HepG2 (cell line): ENCODE measurements around the gene ZBTB43. TPM values are rescaled to one million over a fixed set of nuclear protein-coding genes. Genes with fewer than 3 reads are reported as not detected.

ENCODE experiments used
- AGO1 ChIP-seq: fragments of 200-400 bp; formaldehyde crosslinking; IDR thresholded peaks from 2 replicates; pipeline ENCODE4 v1.6.1; 2017; ENCODE audit warnings: mild to moderate bottlenecking, low read depth, low read length, moderate library complexity; ENCODE audit not compliant: poor library complexity, severe bottlenecking
- ERF ChIP-seq: IDR thresholded peaks from 2 replicates; pipeline ENCODE4 v1.6.1; 2018; ENCODE audit warnings: missing biosample characterization, missing genetic modification reagents
- HMGXB4 ChIP-seq, 2 experiments: sonication (generic) in 1 of 2; formaldehyde crosslinking in 1 of 2; IDR thresholded peaks; 2 replicates each; pipeline versions ENCODE4 v1.4.0 to v1.6.1; 2018 to 2020; ENCODE audit warnings: missing genetic modification reagents in 2 of 2, borderline replicate concordance in 1 of 2, low read depth in 1 of 2, mild to moderate bottlenecking in 1 of 2, missing biosample characterization in 1 of 2
- KDM2A ChIP-seq: sonication (generic); formaldehyde crosslinking; IDR thresholded peaks from 2 replicates; pipeline ENCODE4 v1.4.0; 2020; ENCODE audit warnings: low read depth, missing genetic modification reagents, borderline replicate concordance
- PBX3 ChIP-seq: sonication (generic); formaldehyde crosslinking; IDR thresholded peaks from 2 replicates; pipeline ENCODE4 v1.8.1; 2023; ENCODE audit warnings: missing genetic modification reagents, inconsistent platforms, borderline replicate concordance
- RAD21 ChIP-seq: fragments of 450-650 bp; formaldehyde crosslinking; IDR thresholded peaks from 2 replicates; pipeline ENCODE4 v1.5.0; 2020; ENCODE audit warnings: mild to moderate bottlenecking
- SALL1 ChIP-seq: sonication (generic); formaldehyde crosslinking; IDR thresholded peaks from 2 replicates; pipeline ENCODE4 v1.8.0; 2022; ENCODE audit warnings: mild to moderate bottlenecking, missing genetic modification reagents
- STAG1 ChIP-seq: sonication (generic); formaldehyde crosslinking; IDR thresholded peaks from 2 replicates; pipeline ENCODE4 v1.4.0; 2020; ENCODE audit warnings: missing genetic modification reagents
- THAP11 ChIP-seq: IDR thresholded peaks from 2 replicates; pipeline ENCODE4 v1.6.1; 2016; ENCODE audit warnings: missing biosample characterization, missing genetic modification reagents
- XBP1 ChIP-seq: sonication (generic); formaldehyde crosslinking; IDR thresholded peaks from 2 replicates; pipeline ENCODE4 v1.5.0; 2020; ENCODE audit warnings: missing genetic modification reagents
- XRCC5 ChIP-seq: fragments of 200-400 bp; formaldehyde crosslinking; optimal IDR thresholded peaks from 2 replicates; pipeline ENCODE3; 2017; ENCODE audit warnings: mild to moderate bottlenecking, low read length
- ZFP91 ChIP-seq: sonication (generic); formaldehyde crosslinking; IDR thresholded peaks from 2 replicates; pipeline ENCODE4 v1.9.0; 2022; ENCODE audit warnings: missing genetic modification reagents, mild to moderate bottlenecking, borderline replicate concordance
- ZNF580 ChIP-seq: IDR thresholded peaks from 2 replicates; pipeline ENCODE4 v1.6.1; 2016; ENCODE audit warnings: low read depth, borderline replicate concordance
- ZNF687 ChIP-seq: sonication (generic); formaldehyde crosslinking; IDR thresholded peaks from 2 replicates; pipeline ENCODE4 v1.5.1; 2020; ENCODE audit warnings: mild to moderate bottlenecking, missing genetic modification reagents, moderate library complexity
- ZNF770 ChIP-seq: sonication (generic); formaldehyde crosslinking; IDR thresholded peaks from 2 replicates; pipeline ENCODE4 v1.5.0; 2020; ENCODE audit warnings: mild to moderate bottlenecking, missing genetic modification reagents
- polyA plus RNA-seq, 8 experiments: library from polyadenylated mRNA; depleted of rRNA in 3 of 8; stranded (reverse) in 7 of 8; unstranded in 1 of 8; fragments of >200 nt; fragmentation: Illumina TruSeq in 4 of 8; extraction: Trizol in 4 of 8; gene quantifications; 2 replicates each; pipeline versions ENCODE4 v1.2.1 to v1.2.3, GENCODE V29; 2011 to 2016; ENCODE audit warnings: low read depth in 4 of 8, missing spikeins in 1 of 8, mixed read lengths in 1 of 8; ENCODE audit not compliant: insufficient read depth in 1 of 8
- total RNA-seq, 5 experiments: library from RNA; depleted of rRNA; stranded (reverse); fragments of >200 nt; fragmentation: Illumina TruSeq; extraction: Trizol; gene quantifications; 2 replicates each; pipeline ENCODE4 v1.2.3, GENCODE V29; 2016; ENCODE audit warnings: low read depth in 1 of 5

ZBTB43 gene
- total and polyA plus RNA-seq, 2 of the 13 experiments (the other 11 are each of a cell fraction or from before 2014, with no cell fraction given): 7.1 to 31.4 TPM

GRCh38 chr9:126781186-126782052 is 23.4 kb upstream of the ZBTB43 start (continued):
- TF ChIP-seq HMGXB4 (CRISPR knock-in tag; IDR thresholded peaks at IDR 0.05; ENCODE audit: borderline replicate concordance in 1 of 2, low read depth in 1 of 2) (peak in 1 of 2 experiments; percentile 40; a peak in 1 of 4 replicates), ZFP91 (peak; percentile 20; the same call in 1 of the 2 replicates), AGO1 (no peak), THAP11 (CRISPR knock-in tag) (0 out of 2 replicates have a peak, but pooled peaks have one; percentile 19), ERF (0 out of 2 replicates have a peak, but pooled peaks have one; percentile 45), XRCC5 (peak; percentile 36), ZNF687 (CRISPR knock-in tag) (peak; percentile 42; the same call in 1 of the 2 replicates), KDM2A (CRISPR knock-in tag) (peak; percentile 57; the same call in 1 of the 2 replicates), ZNF580 (0 out of 2 replicates have a peak, but pooled peaks have one; percentile 46), RAD21 (peak; percentile 90), STAG1 (peak; percentile 86), SALL1 (CRISPR knock-in tag) (0 out of 2 replicates have a peak, but pooled peaks have one; percentile 11), ZNF770 (CRISPR knock-in tag) (peak; percentile 54; the same call in 1 of the 2 replicates), XBP1 (CRISPR knock-in tag) (no peak), PBX3 (CRISPR knock-in tag) (no peak)
